Measurements from ENCODE around the gene FRMD8.

DNA sequence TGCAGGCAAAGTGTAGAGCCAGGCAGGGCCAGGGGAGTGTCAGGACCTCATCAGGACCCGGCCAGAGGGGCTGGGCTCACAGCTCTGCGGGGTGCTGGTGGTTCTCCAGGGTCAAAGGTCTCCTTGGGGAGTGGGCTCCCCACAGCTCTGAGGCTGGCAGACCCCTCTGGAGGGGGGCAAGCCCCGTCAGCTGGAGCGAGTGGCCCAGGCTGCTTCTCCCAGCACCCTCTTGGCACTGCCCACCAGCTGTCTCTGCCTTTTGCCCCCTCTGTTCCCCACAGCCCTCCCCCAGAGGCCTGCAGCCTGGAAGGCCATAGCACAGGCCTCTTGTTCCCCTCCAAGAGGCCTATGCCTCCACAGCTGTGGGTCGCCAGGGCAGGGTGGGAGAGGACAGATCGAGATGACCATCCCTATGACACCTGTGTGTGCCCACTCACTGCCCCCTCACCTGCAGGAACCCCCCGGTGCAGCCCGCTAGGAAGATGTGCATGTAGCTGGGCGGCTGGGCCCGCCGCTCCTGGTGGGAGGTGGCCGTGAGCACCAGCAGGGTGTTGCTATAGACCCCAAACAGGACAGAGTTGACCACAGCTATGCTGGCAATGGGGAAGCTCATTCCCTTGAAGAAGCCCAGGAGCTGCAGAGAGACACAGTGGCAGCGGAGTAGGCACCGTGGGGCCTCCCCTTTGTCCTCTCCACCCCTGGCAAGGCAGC, 7.4 kb upstream of the FRMD8 start:
- TF ChIP-seq, protein P1, sequence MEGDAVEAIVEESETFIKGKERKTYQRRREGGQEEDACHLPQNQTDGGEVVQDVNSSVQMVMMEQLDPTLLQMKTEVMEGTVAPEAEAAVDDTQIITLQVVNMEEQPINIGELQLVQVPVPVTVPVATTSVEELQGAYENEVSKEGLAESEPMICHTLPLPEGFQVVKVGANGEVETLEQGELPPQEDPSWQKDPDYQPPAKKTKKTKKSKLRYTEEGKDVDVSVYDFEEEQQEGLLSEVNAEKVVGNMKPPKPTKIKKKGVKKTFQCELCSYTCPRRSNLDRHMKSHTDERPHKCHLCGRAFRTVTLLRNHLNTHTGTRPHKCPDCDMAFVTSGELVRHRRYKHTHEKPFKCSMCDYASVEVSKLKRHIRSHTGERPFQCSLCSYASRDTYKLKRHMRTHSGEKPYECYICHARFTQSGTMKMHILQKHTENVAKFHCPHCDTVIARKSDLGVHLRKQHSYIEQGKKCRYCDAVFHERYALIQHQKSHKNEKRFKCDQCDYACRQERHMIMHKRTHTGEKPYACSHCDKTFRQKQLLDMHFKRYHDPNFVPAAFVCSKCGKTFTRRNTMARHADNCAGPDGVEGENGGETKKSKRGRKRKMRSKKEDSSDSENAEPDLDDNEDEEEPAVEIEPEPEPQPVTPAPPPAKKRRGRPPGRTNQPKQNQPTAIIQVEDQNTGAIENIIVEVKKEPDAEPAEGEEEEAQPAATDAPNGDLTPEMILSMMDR (IDR thresholded peaks at IDR 0.05 in 2 of 3, conservative IDR thresholded peaks at IDR 0.05 in 1 of 3; ENCODE audit: insufficient read depth in 2 of 3, low read depth in 1 of 3, low read length in 3 of 3), result no peak
- TF ChIP-seq NKRF (IDR thresholded peaks at IDR 0.05; ENCODE audit: borderline replicate concordance), result no peak
- no peak for TF ChIP-seq RBM22 (IDR thresholded peaks at IDR 0.05; ENCODE audit: low read depth, low read length, poor library complexity, severe bottlenecking)
- no peak for TF ChIP-seq POLR2A (conservative IDR thresholded peaks at IDR 0.05)
- TF ChIP-seq ZNF445 (CRISPR knock-in tag; IDR thresholded peaks at IDR 0.05; ENCODE audit: low read depth), result no peak
- TF ChIP-seq POLR2AphosphoS5 (IDR thresholded peaks at IDR 0.05; ENCODE audit: control insufficient read depth, insufficient read depth, low read depth, low read length), result no peak
- no peak for TF ChIP-seq MAFK (IDR thresholded peaks at IDR 0.05; ENCODE audit: low read length)
- no peak for TF ChIP-seq HMG20B (CRISPR knock-in tag; IDR thresholded peaks at IDR 0.05)
- TF ChIP-seq GABPA (tag; conservative IDR thresholded peaks at IDR 0.05; ENCODE audit: low read depth), result no peak
- TF ChIP-seq CCNT2 (IDR thresholded peaks at IDR 0.05; ENCODE audit: borderline replicate concordance, extremely low read depth, insufficient read length, low read depth, low read length), result no peak
- TF ChIP-seq ZNF561 (CRISPR knock-in tag; conservative IDR thresholded peaks at IDR 0.05), result no peak
- no peak for TF ChIP-seq NCOA2 (IDR thresholded peaks at IDR 0.05; ENCODE audit: partially characterized antibody in 2 of 2)
- no peak for TF ChIP-seq YBX1 (IDR thresholded peaks at IDR 0.05)

Measured in K562 (cell line).